Panc1 (cell line): Measurements from ENCODE around the gene TRPC6. TPM values are rescaled to one million over a fixed set of nuclear protein-coding genes. Genes with fewer than 3 reads are reported as not detected.

Experiments used
- ATAC-seq: fragments of 200-7000 bp; cut with Tn5 transposase; 2 replicates; pipeline ENCODE4 v1.9.1; 2020; ENCODE audit warnings: mild to moderate bottlenecking, moderate library complexity
- BruUV-seq: library from RNA; stranded (reverse); fragments of 400-500 nt; replicated peaks from 2 replicates; lab custom pipeline; 2021; lab: Mats Ljungman, UMichigan
- CTCF ChIA-PET: fragments of 300-600 bp; sonication (Branson Sonifier 250); formaldehyde crosslinking; loops from one replicate; lab custom pipeline; 2022; ENCODE audit warnings: antibody characterized with exemption; lab: Charles Lee
- POLR2A ChIA-PET: fragments of 300-600 bp; sonication (Branson Sonifier 250); formaldehyde crosslinking; loops from one replicate; lab custom pipeline; 2022; ENCODE audit warnings: antibody characterized with exemption; lab: Charles Lee
- DNase-seq: peaks from one replicate; pipeline ENCODE4 v3.0.0-alpha.2; 2010; ENCODE audit warnings: low read depth, low spot score
- H3K27ac ChIP-seq: 2 replicates; pipeline ENCODE4 v1.5.1; 2011; ENCODE audit warnings: mild to moderate bottlenecking, low read length, inconsistent platforms
- H3K27me3 ChIP-seq: fragments of 200-500 bp; sonication (Bioruptor generic); 2 replicates; pipeline ENCODE4 v1.6.0; 2014; ENCODE audit warnings: low read length, inconsistent platforms; ENCODE audit not compliant: control insufficient read depth, insufficient read depth
- H3K36me3 ChIP-seq: fragments of 200-500 bp; sonication (Bioruptor generic); 2 replicates; pipeline ENCODE4 v1.5.1; 2014; ENCODE audit warnings: inconsistent platforms, mild to moderate bottlenecking, low read length, moderate library complexity; ENCODE audit not compliant: control insufficient read depth, insufficient read depth
- H3K4me1 ChIP-seq: 2 replicates; pipeline ENCODE4 v1.5.1; 2011; ENCODE audit warnings: inconsistent platforms, mild to moderate bottlenecking, low read length, moderate library complexity; ENCODE audit not compliant: control insufficient read depth, insufficient read depth
- H3K4me3 ChIP-seq, 2 experiments: 2 replicates each; pipeline ENCODE4 v1.5.1; 2011 to 2012; ENCODE audit warnings: low read depth in 2 of 2, low read length in 2 of 2, mild to moderate bottlenecking in 2 of 2, inconsistent platforms in 1 of 2, moderate library complexity in 1 of 2
- H3K9me3 ChIP-seq: fragments of 200-500 bp; sonication (Bioruptor generic); 2 replicates; pipeline ENCODE4 v1.5.1; 2014; ENCODE audit warnings: low read depth, mild to moderate bottlenecking, inconsistent platforms, low read length, moderate library complexity; ENCODE audit not compliant: control insufficient read depth, insufficient read depth
- POLR2AphosphoS5 ChIP-seq: IDR thresholded peaks from 2 replicates; pipeline ENCODE4 v1.6.1; 2012; ENCODE audit warnings: mild to moderate bottlenecking, low read depth, low read length, moderate library complexity
- SIN3A ChIP-seq: IDR thresholded peaks from 2 replicates; pipeline ENCODE4 v1.6.1; 2012; ENCODE audit warnings: low read depth, mild to moderate bottlenecking, low read length, moderate library complexity, borderline replicate concordance; ENCODE audit not compliant: insufficient read depth
- TCF7L2 ChIP-seq: IDR thresholded peaks from 2 replicates; pipeline ENCODE4 v1.6.1; 2011; ENCODE audit warnings: mild to moderate bottlenecking, low read depth, low read length, inconsistent platforms
- in situ Hi-C: cut with HindIII; loops from 2 replicates; pipeline ENCODE4 v1.10.0; 2016; ENCODE audit warnings: low sequenced_read_pairs, low pct_unique_long_range_greater_than_20kb
- intact Hi-C: fragments of 100-400 bp; cut with micrococcal nuclease; formaldehyde crosslinking; loops from one replicate; pipeline ENCODE4 v1.10.0; 2022; ENCODE audit not compliant: unreplicated experiment
- total RNA-seq: library from RNA; stranded (reverse); gene quantifications from one replicate; pipeline ENCODE4 v1.2.1, GENCODE V29; 2021; ENCODE audit not compliant: unreplicated experiment
- TF ChIP-seq, protein P1 (sequence below): fragments of 450-650 bp; IDR thresholded peaks from 2 replicates; pipeline ENCODE4 v1.5.1; 2017; ENCODE audit warnings: mild to moderate bottlenecking
- TF ChIP-seq, protein P2 (sequence below), 2 experiments: IDR thresholded peaks; 2 replicates each; pipeline ENCODE4 v1.6.1; 2011 to 2012; ENCODE audit warnings: low read depth in 2 of 2, control low read depth in 1 of 2, low read length in 1 of 2, mild to moderate bottlenecking in 1 of 2, moderate library complexity in 1 of 2; ENCODE audit not compliant: insufficient read depth in 1 of 2

Gene TRPC6
- total RNA-seq, 1 experiment from 2014 or later: not detected

DNA sequence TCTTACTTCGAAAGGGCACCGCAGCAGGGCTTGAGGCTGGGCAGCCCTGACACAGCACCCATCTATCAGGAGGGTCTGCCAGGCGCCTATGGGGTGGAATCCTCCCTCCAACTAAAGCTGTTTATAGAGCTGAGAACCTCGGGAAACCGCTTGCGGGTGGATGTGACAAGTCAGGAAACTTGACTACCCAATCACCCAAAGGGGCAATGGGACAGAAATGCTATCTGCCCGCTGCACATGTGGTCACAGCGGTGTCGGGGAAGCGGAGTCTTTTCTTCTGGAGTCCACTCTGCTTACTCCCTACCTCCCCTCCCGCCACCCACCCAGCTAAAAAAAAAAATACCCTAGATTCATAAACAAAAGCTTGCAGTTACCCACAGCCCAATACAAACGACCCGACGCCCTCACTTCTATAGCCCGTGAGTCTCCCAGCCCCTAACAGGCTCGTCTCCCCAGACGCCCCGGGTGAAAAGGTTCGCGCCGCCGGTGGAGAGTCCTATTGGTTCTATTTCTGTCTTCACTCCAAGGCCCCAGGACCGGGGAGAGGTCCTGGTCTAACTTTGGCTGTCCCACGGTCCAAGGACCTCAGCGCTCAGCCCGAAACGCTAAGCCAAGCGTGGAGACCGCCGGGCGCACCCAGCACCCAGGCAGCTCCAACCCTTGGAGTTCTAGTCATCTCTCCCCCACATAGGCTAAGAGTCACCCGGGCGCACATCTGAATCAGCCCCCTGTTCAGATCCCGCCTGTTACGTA is 1.4 kb downstream of the TRPC6 start:
- intact Hi-C loops (no loop called here), in situ Hi-C loops (no loop called here)
- Histone ChIP-seq H3K36me3 (no peaks in the 10 kb centered on the region), H3K4me3 (no peak overlapping the region), H3K4me1 (no peaks in the 10 kb centered on the region), H3K9me3 (no peaks in the 10 kb centered on the region), H3K27ac (no peak overlapping the region), H3K27me3 (no peaks in the 10 kb centered on the region; the same call in 1 of the 2 replicates)
- ChIA-PET POLR2A (no interaction called here), CTCF (no interaction called here)
- ATAC-seq: no peak
- BruUV-seq: no TSS peak
- DNase-seq: no peak
- TF ChIP-seq, protein P1, sequence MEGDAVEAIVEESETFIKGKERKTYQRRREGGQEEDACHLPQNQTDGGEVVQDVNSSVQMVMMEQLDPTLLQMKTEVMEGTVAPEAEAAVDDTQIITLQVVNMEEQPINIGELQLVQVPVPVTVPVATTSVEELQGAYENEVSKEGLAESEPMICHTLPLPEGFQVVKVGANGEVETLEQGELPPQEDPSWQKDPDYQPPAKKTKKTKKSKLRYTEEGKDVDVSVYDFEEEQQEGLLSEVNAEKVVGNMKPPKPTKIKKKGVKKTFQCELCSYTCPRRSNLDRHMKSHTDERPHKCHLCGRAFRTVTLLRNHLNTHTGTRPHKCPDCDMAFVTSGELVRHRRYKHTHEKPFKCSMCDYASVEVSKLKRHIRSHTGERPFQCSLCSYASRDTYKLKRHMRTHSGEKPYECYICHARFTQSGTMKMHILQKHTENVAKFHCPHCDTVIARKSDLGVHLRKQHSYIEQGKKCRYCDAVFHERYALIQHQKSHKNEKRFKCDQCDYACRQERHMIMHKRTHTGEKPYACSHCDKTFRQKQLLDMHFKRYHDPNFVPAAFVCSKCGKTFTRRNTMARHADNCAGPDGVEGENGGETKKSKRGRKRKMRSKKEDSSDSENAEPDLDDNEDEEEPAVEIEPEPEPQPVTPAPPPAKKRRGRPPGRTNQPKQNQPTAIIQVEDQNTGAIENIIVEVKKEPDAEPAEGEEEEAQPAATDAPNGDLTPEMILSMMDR: no peak
- TF ChIP-seq TCF7L2 (no peak), POLR2AphosphoS5 (no peak), SIN3A (no peak)
- TF ChIP-seq, protein P2, sequence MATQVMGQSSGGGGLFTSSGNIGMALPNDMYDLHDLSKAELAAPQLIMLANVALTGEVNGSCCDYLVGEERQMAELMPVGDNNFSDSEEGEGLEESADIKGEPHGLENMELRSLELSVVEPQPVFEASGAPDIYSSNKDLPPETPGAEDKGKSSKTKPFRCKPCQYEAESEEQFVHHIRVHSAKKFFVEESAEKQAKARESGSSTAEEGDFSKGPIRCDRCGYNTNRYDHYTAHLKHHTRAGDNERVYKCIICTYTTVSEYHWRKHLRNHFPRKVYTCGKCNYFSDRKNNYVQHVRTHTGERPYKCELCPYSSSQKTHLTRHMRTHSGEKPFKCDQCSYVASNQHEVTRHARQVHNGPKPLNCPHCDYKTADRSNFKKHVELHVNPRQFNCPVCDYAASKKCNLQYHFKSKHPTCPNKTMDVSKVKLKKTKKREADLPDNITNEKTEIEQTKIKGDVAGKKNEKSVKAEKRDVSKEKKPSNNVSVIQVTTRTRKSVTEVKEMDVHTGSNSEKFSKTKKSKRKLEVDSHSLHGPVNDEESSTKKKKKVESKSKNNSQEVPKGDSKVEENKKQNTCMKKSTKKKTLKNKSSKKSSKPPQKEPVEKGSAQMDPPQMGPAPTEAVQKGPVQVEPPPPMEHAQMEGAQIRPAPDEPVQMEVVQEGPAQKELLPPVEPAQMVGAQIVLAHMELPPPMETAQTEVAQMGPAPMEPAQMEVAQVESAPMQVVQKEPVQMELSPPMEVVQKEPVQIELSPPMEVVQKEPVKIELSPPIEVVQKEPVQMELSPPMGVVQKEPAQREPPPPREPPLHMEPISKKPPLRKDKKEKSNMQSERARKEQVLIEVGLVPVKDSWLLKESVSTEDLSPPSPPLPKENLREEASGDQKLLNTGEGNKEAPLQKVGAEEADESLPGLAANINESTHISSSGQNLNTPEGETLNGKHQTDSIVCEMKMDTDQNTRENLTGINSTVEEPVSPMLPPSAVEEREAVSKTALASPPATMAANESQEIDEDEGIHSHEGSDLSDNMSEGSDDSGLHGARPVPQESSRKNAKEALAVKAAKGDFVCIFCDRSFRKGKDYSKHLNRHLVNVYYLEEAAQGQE (IDR thresholded peaks at IDR 0.05; ENCODE audit: insufficient read depth in 1 of 2, low read depth in 2 of 2, low read length in 1 of 2): no peak

DNA sequence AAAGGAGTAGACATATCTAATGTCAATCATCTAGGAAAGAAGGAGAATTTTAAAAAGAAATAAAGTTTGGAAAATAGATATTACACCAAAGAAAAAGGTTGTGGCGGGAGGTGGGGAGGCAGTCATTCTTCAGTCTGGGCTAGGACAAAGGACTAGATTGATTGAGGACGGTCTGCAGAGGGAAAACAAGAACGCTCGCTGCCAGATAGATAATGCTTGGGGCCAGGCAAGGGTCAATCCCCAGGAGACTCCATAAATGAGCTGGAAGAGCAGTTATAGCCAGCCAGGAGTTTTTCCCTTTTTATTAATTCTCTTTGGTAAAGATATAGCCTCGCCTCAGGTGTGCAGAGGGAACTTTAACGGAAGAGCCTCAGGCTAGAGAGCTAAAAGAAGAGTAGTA is 6.3 kb downstream of the TRPC6 start:
- TF ChIP-seq, protein P2 (IDR thresholded peaks at IDR 0.05; ENCODE audit: insufficient read depth in 1 of 2, low read depth in 2 of 2, low read length in 1 of 2): no peak
- TF ChIP-seq POLR2AphosphoS5 (no peak), SIN3A (no peak), TCF7L2 (no peak)
- TF ChIP-seq, protein P1: no peak
- Histone ChIP-seq H3K4me1 (no peaks in the 10 kb centered on the region), H3K4me3 (no peak overlapping the region), H3K36me3 (no peaks in the 10 kb centered on the region), H3K9me3 (no peaks in the 10 kb centered on the region), H3K27ac (no peak overlapping the region), H3K27me3 (no peaks in the 10 kb centered on the region; the same call in 1 of the 2 replicates)
- DNase-seq (no peak), ATAC-seq (no peak)
- BruUV-seq: no TSS peak
- intact Hi-C loops: no loop called here
- ChIA-PET CTCF (no interaction called here), POLR2A (no interaction called here)
- in situ Hi-C loops: no loop called here
